HG02763 (cell line): ENCODE measurements around the gene GFRA4.

Experiments
- ATAC-seq: cut with Tn5 transposase; IDR thresholded peaks from one replicate; pipeline ENCODE4 v1.9.1; 2021; ENCODE audit warnings: mild to moderate bottlenecking, moderate library complexity; ENCODE audit not compliant: unreplicated experiment

Gene GFRA4

DNA sequence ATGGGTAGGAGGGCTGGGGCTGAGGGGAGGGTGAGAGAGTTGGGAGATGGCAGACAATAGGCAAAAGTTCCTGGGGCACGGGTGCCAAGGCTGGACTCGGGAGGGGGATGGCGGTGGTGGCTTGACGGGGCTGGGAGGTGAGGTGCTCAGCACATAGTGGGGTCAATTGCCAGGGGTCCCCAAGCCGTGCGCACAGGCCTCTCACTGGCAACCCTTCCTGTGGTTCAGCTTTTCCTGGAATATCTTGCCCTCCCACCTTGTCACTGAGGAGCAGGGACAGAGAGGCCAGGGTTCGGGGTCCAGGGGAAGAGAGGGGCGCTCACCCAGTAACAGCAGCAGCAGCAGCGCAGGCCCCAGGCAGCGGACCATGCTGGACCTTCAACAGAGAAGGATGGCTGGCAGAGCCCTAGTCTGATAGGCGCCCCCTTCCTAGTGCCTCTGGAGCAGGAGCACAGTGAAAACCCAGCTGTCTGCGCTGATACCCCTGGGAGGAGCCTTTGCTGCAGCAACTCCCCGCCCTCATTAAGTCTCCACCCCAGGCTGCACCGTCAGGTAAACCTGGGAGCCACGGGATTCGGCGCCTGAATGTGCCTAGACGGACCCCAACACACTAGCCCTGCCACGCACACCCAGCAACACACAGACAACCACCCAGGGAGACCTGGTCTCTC, at the start of gene GFRA4:
Gene GFRA4 (minus strand): TSS at position 369 of the 671 bp plus-strand sequence. CDS start 0 bp downstream, at position 369.
- no peak for ATAC-seq

DNA sequence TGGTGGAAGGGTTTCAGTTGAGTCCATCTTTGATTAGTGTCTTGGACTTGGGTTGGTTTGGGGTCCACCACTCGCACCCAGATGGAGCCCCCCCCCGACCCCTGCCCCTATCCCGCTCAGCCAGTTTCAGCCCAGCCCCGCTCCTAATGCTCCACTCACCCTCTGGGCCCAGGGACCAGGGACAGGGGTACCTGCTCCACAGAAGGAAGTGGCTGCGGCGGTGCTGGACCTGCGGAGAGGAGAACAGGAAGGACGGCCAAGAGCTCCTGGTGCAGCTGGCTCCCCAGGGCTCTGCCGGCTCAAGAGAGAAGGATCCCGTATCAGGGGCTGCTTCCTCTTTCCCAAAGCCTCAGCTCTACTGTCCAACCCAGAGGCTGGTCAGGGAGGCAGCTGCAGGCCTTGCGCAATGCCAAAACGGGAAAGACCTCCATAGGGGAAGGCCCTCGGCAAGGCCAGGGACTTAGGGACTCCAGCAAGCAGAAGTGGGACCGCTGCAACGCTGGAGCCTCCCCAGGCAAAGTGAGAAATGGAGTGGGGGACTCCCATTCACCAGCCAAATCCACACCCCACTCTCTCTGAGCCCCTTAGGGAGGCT, 49.2 kb upstream of the GFRA4 start, which contains the start of gene SIGLEC1:
Gene SIGLEC1 (minus strand): TSS at position 322 of the 595 bp plus-strand sequence. CDS start 5,472 bp downstream, outside the sequence.
- no peak for ATAC-seq

DNA sequence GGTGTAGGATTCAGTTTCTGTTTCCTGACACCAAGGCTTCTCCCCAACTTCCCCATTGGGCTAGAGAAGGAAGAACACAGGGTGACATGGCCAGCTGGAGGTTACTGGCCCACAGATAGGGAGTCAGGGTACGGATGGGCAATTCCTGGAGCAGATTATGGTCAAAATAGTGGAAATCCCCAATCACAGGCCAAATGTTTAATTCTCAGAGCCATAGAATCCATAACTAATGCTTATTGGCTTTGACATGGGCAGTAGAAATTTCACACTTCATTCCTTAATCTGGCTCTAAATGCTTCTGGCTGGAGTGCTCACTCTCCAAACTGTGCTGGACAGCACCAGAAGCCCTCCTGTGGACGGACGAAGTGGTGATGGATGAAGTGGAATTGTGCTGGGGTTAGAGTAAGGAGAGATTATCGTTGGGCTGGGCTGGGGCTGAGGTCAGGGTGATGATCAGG, 48.3 kb upstream of the GFRA4 start:
- ATAC-seq = no peak

DNA sequence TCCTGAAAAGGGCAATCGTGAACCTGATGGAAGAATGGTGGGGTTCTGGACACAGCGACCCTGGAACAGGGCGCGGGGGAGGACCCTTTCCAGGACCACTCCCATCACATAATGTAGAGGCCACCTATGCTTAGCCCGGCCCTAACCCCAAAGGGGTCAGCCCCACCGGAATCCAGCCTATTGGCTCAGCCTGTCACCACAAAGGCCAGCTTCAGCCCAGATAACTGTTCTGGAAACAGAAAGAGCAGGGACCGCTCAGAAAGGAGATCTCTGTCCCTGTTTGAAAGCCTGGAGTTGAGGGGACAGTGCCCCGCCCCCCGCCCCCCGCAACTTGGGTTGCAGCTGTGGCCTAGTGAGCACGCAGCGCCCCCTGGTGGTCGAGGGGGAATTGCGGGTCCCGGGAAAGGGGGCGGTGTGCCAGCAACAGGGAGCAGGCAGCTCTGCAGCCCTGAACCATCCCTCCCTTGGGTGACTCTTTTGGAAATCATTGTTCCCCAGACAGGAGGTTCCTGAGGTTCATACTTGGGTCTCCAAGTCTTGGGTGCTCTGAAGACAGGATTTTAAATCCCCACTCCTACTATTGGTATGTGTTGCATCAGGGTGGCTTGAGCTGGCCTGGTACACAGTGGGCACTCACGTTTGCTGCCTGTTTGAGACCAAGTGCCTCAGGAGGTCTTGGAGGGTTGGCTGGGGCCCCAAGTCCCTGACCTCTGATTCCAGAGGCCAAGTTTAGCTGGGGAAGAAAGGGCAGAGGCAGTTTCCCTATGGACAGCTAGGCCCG, 47.7 kb upstream of the GFRA4 start:
- ATAC-seq = no peak

DNA sequence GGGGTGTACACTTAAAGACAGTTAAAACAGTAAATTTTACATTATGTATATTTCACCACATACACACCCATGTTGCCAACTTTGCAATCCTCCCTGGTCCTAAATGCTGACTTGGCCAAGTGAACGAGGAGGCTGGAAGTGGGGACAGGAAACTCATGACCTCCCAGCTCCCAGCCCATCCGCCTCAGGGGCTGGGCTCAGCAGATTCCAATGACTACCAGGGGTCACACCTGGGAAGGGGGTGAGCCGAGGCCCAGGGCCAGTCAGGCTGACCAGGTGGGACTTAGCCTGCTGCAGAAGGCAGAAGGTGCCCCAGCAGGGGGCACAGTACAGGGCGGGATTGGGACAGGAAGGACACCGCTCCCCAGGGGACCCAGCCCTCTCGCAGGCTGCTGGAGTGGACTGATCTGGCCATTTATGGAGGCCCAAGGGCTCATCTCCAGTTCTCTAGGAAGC, 46.8 kb upstream of the GFRA4 start:
- no peak for ATAC-seq

DNA sequence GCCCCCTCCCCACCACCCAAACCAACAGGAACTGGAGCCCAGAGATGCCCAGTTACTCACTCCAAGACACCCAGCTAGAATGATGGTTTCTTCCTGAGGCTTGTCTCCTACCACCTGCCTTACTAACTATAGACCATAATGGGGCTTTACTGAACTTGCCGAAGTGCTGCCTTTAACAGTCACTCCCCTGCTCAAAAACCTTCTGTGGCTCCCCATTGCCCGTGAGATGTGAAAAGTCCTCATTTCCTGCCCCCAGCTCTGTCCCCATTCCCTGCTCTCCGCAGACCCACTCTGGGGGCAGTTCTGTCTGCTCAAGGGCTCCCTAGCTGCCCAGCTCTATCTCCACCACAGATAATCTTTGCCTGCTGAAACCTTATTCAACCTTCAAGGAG, 44.3 kb upstream of the GFRA4 start:
- no peak for ATAC-seq

- ATAC-seq = no peak
Measured at GRCh38 chr20:3706774-3707507, 43.7 kb upstream of the GFRA4 start.

- no peak for ATAC-seq
Measured at GRCh38 chr20:3705970-3706739, 43.0 kb upstream of the GFRA4 start.

- ATAC-seq = no peak
Measured at GRCh38 chr20:3705491-3705969, 42.3 kb upstream of the GFRA4 start.

DNA sequence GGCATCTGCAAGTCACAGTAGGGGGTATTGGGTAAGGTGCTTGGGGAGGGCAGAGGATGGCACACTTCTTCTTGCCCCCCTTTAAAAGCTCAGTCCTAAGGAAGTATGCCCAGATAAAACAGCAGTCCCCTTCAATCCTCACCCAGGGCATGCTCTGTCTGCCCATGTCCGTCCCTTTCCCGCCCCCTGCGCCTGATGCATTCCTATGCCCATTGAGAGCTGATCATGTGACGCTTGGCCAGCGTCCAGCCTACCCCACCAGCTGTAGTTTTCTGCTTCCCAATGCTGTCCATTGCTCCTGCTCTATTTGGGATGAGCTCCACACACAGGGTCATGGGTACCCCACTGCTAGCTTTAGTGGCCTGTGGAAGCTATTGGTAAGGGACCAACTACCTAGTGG, 40.9 kb upstream of the GFRA4 start:
- ATAC-seq = no peak

DNA sequence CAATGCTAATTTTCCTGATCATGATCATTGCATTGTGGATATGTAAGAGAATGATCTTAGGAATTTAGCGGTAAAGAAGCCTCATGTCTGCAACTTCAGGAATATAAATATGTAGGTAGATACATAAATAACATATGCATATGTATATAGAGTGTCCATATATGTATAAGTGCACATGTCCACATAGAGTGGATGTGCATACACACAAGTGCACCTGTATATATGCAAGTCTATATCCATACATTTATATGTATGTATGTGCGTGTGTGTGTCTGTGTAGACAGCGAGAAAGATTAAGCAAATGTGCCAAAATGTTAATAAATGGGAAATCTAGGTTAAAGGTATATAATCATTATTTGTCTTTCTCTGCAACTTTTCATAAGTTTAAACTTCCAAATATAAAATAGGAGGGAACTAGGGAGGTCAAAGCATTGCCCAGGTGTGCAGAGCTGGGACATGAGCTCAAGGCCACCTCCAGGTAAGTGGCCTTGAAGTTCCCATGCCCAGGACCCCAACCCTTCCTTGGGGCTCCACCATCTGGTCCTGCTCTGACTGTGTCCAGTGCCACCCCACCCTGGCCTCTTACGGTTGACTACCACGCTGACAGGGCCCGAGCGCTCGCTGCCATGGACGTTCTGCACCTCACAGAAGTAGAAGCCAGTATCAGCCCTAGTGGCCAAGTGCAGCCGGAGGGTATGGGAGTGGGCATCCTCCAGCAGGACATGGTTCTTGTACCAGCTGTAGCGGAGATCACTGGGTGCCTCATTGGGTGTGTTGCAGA, 39.6 kb upstream of the GFRA4 start:
- ATAC-seq = no peak

DNA sequence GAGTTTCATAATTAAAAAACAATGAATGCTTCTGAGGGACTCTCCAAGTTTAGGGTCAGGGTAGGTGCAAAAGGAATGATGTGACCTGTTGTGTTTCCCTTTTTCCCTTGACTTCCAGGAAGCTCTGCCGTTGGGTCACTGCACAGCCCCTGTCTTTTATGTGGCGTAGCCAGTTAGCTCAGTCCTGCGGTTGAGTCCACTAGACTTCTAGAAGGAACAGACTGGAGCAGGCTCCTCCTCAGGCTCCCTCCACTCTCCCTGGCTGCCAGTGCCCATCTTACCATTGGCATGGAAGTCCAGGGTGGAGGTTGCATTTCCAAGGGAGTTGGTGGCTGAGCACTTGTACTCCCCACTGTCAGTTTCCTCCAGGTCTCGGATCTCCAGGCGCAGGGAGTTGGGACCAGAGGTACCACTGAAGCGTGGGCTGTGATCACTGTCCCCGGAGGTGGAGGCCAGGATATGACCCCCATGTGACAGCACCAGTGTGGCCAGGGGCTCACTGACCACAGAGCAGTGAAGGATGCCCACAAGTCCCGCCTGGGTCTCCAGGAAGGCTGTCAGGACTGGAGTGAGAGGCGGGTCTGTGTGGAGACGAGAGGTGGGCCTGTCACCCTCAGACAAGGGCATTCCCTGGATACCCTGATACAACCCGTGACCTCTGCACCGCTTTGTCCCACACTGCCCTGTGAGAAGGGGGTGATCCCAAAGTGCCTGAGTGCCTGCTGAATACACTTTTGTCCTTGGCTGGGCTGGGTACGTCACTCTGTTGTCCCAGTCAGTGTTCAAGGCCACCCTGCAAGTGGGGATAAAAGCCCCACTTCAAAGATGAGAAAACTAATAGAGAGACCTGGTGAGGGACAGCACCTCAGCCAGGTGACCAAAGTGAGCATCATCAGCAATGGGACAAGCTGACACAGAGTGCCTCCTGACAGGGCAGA, 38.1 kb upstream of the GFRA4 start:
- no peak for ATAC-seq

GRCh38 chr20:3699037-3699436, 35.8 kb upstream of the GFRA4 start:
- ATAC-seq = no peak

DNA sequence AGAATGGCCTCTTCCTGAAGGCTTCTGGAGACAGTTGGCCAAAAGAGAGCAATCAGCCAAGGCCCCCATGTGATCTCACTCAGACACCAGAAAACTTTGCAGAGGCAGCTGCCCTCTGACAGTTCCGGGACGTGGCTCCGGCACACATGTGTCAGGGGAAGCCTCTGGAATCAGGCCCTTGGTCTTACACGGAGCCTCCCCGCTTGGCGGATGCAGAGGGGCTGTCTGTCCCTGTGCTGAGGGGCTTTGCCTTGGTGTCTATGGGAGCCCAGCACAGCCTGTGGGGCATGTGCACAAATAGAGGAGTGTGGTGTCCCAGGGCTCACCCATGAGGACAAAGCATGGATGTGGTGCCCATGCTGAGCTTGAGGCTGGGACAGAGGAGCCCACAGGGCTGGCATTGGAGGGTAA, 35.4 kb upstream of the GFRA4 start:
- no peak for ATAC-seq

GRCh38 chr20:3697588-3698305, 34.5 kb upstream of the GFRA4 start:
- no peak for ATAC-seq

DNA sequence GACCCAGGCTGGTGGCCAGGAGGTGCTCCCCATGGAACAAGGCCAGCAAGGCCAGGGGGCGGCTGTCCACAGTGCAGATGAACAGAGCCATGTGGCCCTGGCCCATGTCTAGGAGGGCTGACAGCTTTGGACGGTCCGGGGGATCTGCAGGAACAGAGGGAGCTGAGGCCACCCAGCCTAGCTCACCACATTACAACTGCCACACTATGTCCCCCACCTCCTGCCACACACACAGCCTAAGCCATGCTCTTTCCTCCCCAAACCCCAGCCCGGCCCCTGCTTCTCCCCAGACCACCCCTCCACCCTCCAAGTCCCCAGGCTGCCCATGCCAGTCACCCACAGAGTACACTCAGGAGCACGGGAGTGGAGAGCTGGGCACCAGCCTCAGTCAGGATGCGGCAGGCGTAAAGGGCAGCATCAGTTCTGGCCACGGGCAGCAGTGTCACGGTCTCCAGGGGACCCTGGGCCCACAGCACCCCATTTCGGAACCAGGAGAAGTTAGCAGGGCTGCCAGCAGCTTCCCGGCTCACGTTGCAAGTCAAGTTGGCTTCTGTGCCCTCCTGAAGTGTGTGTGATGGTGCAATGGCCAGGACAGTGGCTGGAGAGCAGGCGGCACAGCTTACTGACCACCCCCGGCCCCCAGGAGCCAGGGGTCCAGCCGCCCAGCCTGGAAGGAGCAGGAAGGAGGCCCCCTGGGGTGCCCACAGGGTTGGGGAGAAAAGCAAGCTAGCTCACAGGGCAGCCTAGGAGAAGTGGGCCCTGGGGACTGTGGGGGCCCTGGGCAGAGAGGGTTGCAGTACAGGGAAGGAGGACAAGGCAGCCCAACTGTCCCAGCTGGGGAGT, 33.8 kb upstream of the GFRA4 start:
- ATAC-seq = no peak

DNA sequence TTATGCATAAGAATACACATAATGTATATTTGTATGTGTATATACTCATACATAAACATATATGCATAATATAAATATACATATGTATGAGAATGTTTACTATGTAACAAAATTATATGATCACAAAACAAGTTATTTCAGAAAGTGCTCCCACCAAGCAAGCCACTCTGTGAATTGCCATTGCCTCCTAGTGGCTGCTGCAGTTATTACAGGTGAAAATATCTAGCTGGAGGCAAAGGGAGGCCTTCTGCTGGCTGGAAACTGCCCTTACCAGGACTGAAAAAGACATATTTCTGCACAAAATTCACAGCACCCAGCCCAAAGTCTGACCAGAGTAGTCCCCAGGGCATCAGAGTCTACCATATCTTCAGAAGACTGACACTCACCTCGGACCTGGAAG, 33.0 kb upstream of the GFRA4 start:
- ATAC-seq = no peak
